ENCODE results near the gene PAPPA2.
"Not testable (repeated sequence)": the region's sequence is repeated elsewhere in the genome, so short reads cannot be mapped to it uniquely, and the experiment has no call there.

PAPPA2 gene

DNA sequence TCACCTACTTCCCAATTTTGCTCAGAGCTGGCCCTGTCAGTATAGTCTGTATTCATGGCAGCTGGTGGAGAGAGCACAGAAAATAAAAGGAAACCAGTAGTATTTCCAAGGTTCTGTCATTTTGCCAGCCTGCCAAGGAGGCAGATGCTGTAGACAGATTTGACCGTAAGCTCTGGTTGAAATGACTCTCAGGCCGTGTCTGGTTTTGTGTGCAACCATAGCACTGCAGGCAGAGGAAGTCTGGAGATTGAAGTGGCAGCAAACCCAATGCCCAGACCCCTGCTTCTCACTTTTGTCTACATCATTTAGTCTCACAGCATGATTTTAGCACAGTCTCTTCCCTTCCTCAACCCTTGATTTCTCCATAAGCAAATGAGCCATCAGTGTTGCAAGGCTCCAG is 291.7 kb downstream of the PAPPA2 start:
- TF ChIP-seq, protein P1, sequence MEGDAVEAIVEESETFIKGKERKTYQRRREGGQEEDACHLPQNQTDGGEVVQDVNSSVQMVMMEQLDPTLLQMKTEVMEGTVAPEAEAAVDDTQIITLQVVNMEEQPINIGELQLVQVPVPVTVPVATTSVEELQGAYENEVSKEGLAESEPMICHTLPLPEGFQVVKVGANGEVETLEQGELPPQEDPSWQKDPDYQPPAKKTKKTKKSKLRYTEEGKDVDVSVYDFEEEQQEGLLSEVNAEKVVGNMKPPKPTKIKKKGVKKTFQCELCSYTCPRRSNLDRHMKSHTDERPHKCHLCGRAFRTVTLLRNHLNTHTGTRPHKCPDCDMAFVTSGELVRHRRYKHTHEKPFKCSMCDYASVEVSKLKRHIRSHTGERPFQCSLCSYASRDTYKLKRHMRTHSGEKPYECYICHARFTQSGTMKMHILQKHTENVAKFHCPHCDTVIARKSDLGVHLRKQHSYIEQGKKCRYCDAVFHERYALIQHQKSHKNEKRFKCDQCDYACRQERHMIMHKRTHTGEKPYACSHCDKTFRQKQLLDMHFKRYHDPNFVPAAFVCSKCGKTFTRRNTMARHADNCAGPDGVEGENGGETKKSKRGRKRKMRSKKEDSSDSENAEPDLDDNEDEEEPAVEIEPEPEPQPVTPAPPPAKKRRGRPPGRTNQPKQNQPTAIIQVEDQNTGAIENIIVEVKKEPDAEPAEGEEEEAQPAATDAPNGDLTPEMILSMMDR (IDR thresholded peaks at IDR 0.05; ENCODE audit: borderline replicate concordance, insufficient read depth, low read depth, low read length): no peak
- H3K4me3 ChIP-seq (ENCODE audit: low read depth, low read length): no peak overlapping the region

DNA sequence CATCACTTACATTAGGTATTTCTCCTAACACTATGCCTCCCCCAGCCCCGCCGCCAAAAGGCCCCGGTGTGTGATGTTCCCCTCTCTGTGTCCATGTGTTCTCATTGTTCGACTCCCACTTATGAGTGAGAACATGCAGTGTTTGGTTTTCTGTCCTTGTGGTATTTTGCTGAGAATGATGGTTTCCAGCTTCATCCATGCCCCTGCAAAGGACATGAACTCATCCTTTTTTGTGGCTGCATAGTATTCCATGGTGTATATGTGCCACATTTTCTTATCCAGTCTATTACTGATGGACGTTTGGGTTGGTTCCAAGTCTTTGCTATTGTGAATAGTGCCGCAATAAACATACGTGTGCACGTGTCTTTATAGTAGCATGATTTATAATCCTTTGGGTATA is 293.8 kb downstream of the PAPPA2 start:
- H3K4me3 ChIP-seq (ENCODE audit: low read depth, low read length): not testable (repeated sequence)

DNA sequence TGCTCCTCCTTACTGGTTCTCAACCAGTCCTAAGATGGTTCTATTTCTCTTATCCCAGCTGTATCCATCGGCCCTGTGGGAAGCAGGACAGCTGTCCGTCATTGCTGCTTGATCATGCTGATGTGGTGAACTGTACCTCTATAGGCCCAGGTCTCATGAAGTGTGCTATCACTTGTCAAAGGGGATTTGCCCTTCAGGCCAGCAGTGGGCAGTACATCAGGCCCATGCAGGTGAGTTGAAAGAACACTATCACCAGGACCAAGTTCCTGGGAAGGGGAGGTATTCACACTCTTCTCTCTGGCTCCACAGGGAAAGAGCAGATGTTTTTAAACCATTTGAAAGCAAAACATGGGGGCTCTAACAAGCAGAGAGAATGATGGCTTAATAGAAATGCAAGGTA is 302.6 kb downstream of the PAPPA2 start:
- TF ChIP-seq, protein P1 (IDR thresholded peaks at IDR 0.05; ENCODE audit: borderline replicate concordance, insufficient read depth, low read depth, low read length): no peak
- H3K4me3 ChIP-seq (ENCODE audit: low read depth, low read length): no peak overlapping the region

DNA sequence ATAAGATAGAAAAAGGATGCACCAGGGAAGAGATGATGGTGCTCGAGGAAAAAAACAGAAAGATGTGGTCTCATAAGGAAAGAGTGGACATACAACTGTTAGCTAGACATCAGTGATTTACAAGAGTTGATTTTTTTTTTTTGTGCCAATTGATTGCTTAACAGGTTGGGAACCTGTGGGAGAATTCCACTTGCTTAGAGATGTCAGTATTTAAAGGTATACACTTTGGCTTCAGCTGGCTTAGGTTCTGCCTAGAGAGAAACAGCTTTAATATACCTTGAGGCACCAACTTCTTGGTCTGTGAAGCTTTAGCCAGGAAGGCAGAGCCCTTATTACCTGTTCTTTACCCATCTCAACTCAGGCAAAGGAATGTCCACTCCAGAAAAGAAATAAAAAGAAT is 303.8 kb downstream of the PAPPA2 start:
- no peak overlapping the region for H3K4me3 ChIP-seq (ENCODE audit: low read depth, low read length)
- TF ChIP-seq, protein P1 (IDR thresholded peaks at IDR 0.05; ENCODE audit: borderline replicate concordance, insufficient read depth, low read depth, low read length): no peak

DNA sequence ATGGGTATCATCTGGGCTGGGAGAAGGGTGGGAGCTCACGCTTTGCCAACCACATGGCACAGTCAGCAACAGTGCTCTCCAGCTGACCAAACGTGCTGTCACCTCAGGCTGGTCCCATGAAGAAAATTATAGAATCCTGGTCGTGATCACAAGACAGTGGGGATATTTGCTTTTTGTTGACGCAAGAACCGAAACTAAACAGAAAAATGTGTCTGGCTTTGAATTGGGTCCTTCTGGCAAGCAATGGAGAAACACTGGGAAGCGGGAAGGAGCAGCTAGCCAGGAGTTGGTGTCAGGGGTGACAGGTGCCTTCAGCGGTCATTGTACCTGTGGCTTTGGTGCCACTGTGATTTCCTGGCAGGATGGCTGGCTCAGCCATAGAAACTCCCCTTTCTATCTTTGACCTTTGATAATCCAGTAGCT is 304.8 kb downstream of the PAPPA2 start:
- no peak overlapping the region for H3K4me3 ChIP-seq (ENCODE audit: low read depth, low read length)
- TF ChIP-seq, protein P1 (IDR thresholded peaks at IDR 0.05; ENCODE audit: borderline replicate concordance, insufficient read depth, low read depth, low read length): no peak

DNA sequence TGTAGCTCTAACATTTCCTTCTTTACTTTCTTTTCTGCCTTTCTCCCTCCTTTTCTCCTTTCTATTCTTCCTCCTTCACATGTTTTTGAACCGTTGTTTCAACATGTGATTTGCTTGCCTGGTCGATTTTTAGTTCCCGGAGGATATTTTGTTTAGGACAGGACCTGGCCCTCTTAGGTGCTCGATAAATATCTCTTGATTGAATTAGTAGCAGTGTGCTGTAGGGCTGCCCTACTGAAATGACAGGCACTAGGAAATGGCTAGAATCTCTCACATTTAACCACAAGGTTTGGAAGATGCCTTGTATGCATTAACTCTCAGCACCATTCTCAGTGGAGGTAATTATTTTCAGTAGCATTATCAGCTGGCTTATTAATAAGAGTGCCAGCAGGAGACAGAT is 305.6 kb downstream of the PAPPA2 start:
- TF ChIP-seq, protein P1 (IDR thresholded peaks at IDR 0.05; ENCODE audit: borderline replicate concordance, insufficient read depth, low read depth, low read length): no peak
- no peak overlapping the region for H3K4me3 ChIP-seq (ENCODE audit: low read depth, low read length)

DNA sequence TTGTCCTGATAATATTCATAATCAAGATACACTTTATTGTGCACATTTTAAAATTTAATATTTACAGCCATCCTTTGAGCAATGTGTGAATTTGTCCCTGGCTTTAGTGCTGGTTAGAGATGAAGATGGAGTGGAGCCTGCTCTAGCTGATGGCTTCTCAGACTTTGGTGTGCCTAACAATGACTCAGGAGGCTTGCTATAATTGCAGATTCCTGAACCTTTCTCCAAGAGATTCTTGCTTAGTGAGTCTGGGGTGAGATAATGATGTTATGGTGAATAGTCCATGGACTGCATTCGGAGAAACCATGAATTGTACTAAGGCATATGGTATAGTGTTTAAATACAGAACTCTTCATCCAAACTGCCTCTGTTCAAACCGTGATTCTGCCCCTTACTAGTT is 307.1 kb downstream of the PAPPA2 start:
- H3K4me3 ChIP-seq (ENCODE audit: low read depth, low read length): no peak overlapping the region
- TF ChIP-seq, protein P1 (IDR thresholded peaks at IDR 0.05; ENCODE audit: borderline replicate concordance, insufficient read depth, low read depth, low read length): no peak

DNA sequence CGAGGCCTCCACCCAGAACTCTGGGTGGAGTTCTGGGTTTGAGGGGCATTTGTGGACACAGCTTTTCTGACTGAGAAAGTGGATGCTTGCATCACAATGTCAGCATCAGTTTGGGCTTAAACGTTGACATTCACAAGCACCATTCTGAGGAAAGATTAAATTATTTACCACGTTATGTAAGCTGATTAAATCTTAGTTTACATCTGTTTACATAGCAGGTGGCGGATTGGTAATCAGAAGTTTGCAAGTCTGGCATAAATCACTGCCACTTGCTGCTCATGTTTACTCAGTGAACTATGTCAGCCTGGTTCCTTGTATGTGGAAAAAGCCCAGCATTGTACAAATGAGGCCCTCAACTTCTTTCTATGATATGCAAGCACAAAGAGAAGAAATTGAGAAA is 310.1 kb downstream of the PAPPA2 start:
- H3K4me3 ChIP-seq (ENCODE audit: low read depth, low read length): no peak overlapping the region
- TF ChIP-seq, protein P1 (IDR thresholded peaks at IDR 0.05; ENCODE audit: borderline replicate concordance, insufficient read depth, low read depth, low read length): no peak

All from GM12875 (cell line).